GM12878 (cell line): ENCODE data around the gene ZNF30. TPM values are rescaled to one million over a fixed set of nuclear protein-coding genes. Genes with fewer than 3 reads are reported as not detected.

Experiments
- ATAC-seq: fragments of 200-7000 bp; cut with Tn5 transposase; 3 replicates; pipeline ENCODE4 v1.9.1; 2020; ENCODE audit warnings: mild to moderate bottlenecking, moderate library complexity
- BruUV-seq: library from RNA; stranded (reverse); fragments of 400-500 nt; replicated peaks from 2 replicates; lab custom pipeline; 2021; lab: Mats Ljungman, UMichigan
- CTCF ChIA-PET: fragments of 300-600 bp; sonication (Branson Sonifier 250); formaldehyde crosslinking; extraction: SDS; loops from one replicate; lab custom pipeline; 2021; ENCODE audit warnings: inconsistent platforms; lab: Yijun Ruan, JAX
- POLR2A ChIA-PET: fragments of 350-600 bp; formaldehyde crosslinking; extraction: SDS; loops from one replicate; lab custom pipeline; 2021; ENCODE audit warnings: inconsistent platforms; lab: Charles Lee
- RAD21 ChIA-PET: fragments of 300-600 bp; sonication (Branson Sonifier 250); formaldehyde crosslinking; loops from one replicate; lab custom pipeline; 2023; ENCODE audit warnings: antibody characterized with exemption; ENCODE audit not compliant: unreplicated experiment; lab: Charles Lee
- SMC1A ChIA-PET: fragments of 300-600 bp; sonication (Branson Sonifier 250); formaldehyde crosslinking; loops from one replicate; lab custom pipeline; 2023; ENCODE audit not compliant: unreplicated experiment, uncharacterized antibody; lab: Charles Lee
- DNase-seq: peaks from one replicate; pipeline ENCODE4 v3.0.0-alpha.2; 2011; ENCODE audit warnings: low read depth, low spot score
- FAIRE-seq: peaks from 3 replicates; lab custom pipeline; 2011; peaks lifted over from hg19 to GRCh38; lab: Jason Lieb, UNC
- H2AFZ ChIP-seq: 2 replicates; pipeline ENCODE4 v1.6.0; 2011; ENCODE audit warnings: low read depth, low read length, control low read depth; ENCODE audit not compliant: control insufficient read depth
- H3K27ac ChIP-seq: 2 replicates; pipeline ENCODE4 v1.5.1; 2011; ENCODE audit warnings: control low read depth; ENCODE audit not compliant: control insufficient read depth, insufficient read depth
- H3K27me3 ChIP-seq, 2 experiments: replicated peaks in 1 of 2; 2 replicates each; pipeline versions ENCODE4 v1.6.0 to v1.6.1; 2011; ENCODE audit warnings: low read length in 1 of 2; ENCODE audit not compliant: control insufficient read depth in 2 of 2, insufficient read depth in 2 of 2
- H3K36me3 ChIP-seq, 2 experiments: 2 replicates each; pipeline ENCODE4 v1.5.1; 2011; ENCODE audit warnings: low read length in 1 of 2; ENCODE audit not compliant: control insufficient read depth in 2 of 2, insufficient read depth in 2 of 2
- H3K4me1 ChIP-seq: 2 replicates; pipeline ENCODE4 v1.6.1; 2011; ENCODE audit warnings: mild to moderate bottlenecking, low read length, moderate library complexity, mixed read lengths; ENCODE audit not compliant: control insufficient read depth, insufficient read depth
- H3K4me2 ChIP-seq: 2 replicates; pipeline ENCODE4 v1.6.0; 2011; ENCODE audit warnings: control low read depth; ENCODE audit not compliant: control insufficient read depth, insufficient read depth
- H3K4me3 ChIP-seq: fragments of 200-600 bp; sonication (generic); 2 replicates; pipeline ENCODE4 v1.5.1; 2016
- H3K79me2 ChIP-seq: 2 replicates; pipeline ENCODE4 v1.6.0; 2011; ENCODE audit warnings: low read length; ENCODE audit not compliant: control insufficient read depth, insufficient read depth
- H3K9ac ChIP-seq: 2 replicates; pipeline ENCODE4 v1.8.0; 2011; ENCODE audit warnings: low read length, control low read depth, mixed read lengths; ENCODE audit not compliant: control insufficient read depth, insufficient read depth
- H3K9me3 ChIP-seq: replicated peaks from 3 replicates; pipeline ENCODE4 v1.5.1; 2011; ENCODE audit warnings: mild to moderate bottlenecking, low read length; ENCODE audit not compliant: control insufficient read depth, insufficient read depth
- H4K20me1 ChIP-seq: 2 replicates; pipeline ENCODE4 v1.6.0; 2011; ENCODE audit not compliant: control insufficient read depth, insufficient read depth
- ATF7 ChIP-seq: fragments of 450-650 bp; IDR thresholded peaks from 2 replicates; pipeline ENCODE4 v1.6.1; 2016; ENCODE audit warnings: low read depth, mild to moderate bottlenecking
- BCL11A ChIP-seq: IDR thresholded peaks from 2 replicates; pipeline ENCODE4 v1.6.1; 2011; ENCODE audit warnings: low read depth, low read length
- EZH2 ChIP-seq: IDR thresholded peaks from 2 replicates; pipeline ENCODE4 v1.6.1; 2012; ENCODE audit warnings: low read depth, mild to moderate bottlenecking, control low read depth, inconsistent platforms, low read length, borderline replicate concordance; ENCODE audit not compliant: control insufficient read depth
- GATAD2B ChIP-seq: fragments of 450-650 bp; conservative IDR thresholded peaks from 2 replicates; pipeline ENCODE4 v1.6.1; 2017; ENCODE audit warnings: low read depth, mild to moderate bottlenecking, moderate library complexity
- HCFC1 ChIP-seq: fragments of 150-350 bp; IDR thresholded peaks from 2 replicates; pipeline ENCODE4 v1.6.1; 2014; ENCODE audit warnings: low read length
- HDAC6 ChIP-seq: fragments of 200-600 bp; sonication (generic); IDR thresholded peaks from one replicate; pipeline ENCODE4 v1.8.0; 2017; ENCODE audit warnings: antibody characterized with exemption; ENCODE audit not compliant: unreplicated experiment
- PML ChIP-seq: IDR thresholded peaks from 2 replicates; pipeline ENCODE4 v1.6.1; 2012; ENCODE audit warnings: low read length, inconsistent platforms
- SMC3 ChIP-seq: IDR thresholded peaks from 2 replicates; pipeline ENCODE4 v1.6.1; 2011; ENCODE audit warnings: low read length, improper control_type of control experiment, borderline replicate concordance
- WGBS: methylation state at CpG from one replicate; pipeline ENCODE4 v1.1.6; 2016; ENCODE audit warnings: low lambda C conversion rate; ENCODE audit not compliant: insufficient replicate concordance, insufficient coverage; ENCODE audit errors: missing lambda C conversion rate; 5-methylcytosine and 5-hydroxymethylcytosine counted together
- in situ Hi-C: fragments of 300-500 bp; cut with MboI; formaldehyde crosslinking; loops from 9 replicates; pipeline ENCODE4 v1.14.3; 2018; ENCODE audit warnings: mixed read lengths
- intact Hi-C: fragments of 100-400 bp; cut with micrococcal nuclease; formaldehyde crosslinking; loops from one replicate; pipeline ENCODE4 v1.14.2; 2022; ENCODE audit not compliant: unreplicated experiment
- polyA plus RNA-seq, 11 experiments: library from polyadenylated mRNA; depleted of rRNA in 4 of 11; unstranded in 6 of 11; stranded (reverse) in 5 of 11; fragments of >200 nt; fragmentation: Nextera tagmentation in 4 of 11; fragmentation: Illumina TruSeq in 1 of 11; extraction: Ambion mirVana in 4 of 11; extraction: Trizol in 1 of 11; gene quantifications; 1 replicate in 1 of 11; 2 replicates in 10 of 11; pipeline versions ENCODE4 v1.2.1 to v1.2.3, GENCODE V29; 2011 to 2016; ENCODE audit warnings: inconsistent platforms in 2 of 11, missing spikeins in 2 of 11, low read depth in 1 of 11
- total RNA-seq, 4 experiments: library from RNA; depleted of rRNA in 3 of 4; stranded (reverse); fragments of >200 nt in 3 of 4; fragmentation: Illumina TruSeq in 1 of 4; extraction: Trizol in 1 of 4; gene quantifications; 2 replicates each; pipeline versions ENCODE4 v1.2.1 to v1.2.3, GENCODE V29; 2013 to 2021
- TF ChIP-seq, protein P1 (sequence below): IDR thresholded peaks from 2 replicates; pipeline ENCODE4 v1.6.1; 2012; ENCODE audit warnings: improper control_type of control experiment, low read depth, low read length; ENCODE audit not compliant: insufficient replicate concordance
- TF ChIP-seq, protein P2 (sequence below): fragments of 450-650 bp; IDR thresholded peaks from 2 replicates; pipeline ENCODE4 v1.6.1; 2017; ENCODE audit warnings: mild to moderate bottlenecking, low read depth, inconsistent platforms; ENCODE audit not compliant: poor library complexity, severe bottlenecking

The ZNF30 gene
- total and polyA plus RNA-seq, 10 of the 15 experiments (the other 5 are each of a cell fraction or from before 2014, with no cell fraction given): 0.85 to 2.3 (median 1.3) TPM

DNA sequence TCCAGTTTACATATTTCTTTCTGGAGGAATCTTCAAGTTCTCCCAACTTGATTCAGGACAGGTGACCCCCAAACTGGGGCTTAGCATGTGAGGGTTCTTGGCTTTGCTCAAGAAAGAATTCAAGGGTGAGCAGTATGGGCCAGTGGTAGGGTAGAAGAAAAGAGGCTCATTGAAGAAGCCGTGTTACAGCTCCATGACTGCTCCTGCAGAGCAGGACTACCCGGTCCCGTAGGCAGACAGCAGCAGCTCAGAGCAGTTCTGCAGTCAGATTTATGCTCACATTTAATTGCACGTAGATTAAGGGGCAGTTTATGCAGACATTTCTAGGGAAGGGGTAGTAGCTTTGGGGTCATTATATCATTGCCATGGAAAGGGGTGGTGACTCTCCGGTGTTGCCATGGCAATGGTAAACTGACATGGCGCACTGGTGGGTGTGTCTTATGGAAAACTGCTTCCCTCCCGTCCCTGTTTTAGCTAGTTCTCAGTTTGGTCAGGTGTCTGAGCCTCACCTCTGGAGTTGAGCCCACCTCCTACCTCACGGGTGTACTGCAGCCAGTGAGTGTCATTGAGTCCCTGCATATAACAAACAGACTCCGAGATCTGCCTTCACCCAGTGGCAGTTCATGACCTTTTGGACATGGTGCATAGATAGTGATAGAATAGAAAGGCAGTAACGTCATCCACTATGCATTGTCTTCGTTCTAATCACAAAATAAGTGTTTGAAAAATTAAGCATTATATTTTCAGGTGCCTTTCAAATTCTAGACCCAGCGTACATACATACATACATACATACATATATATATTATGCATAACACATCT, 53.3 kb downstream of the ZNF30 start:
- Histone ChIP-seq H4K20me1 (no peaks in the 10 kb centered on the region), H3K4me3 (no peak overlapping the region), H3K9ac (no peak overlapping the region), H3K27ac (no peak overlapping the region), H3K9me3 (no peaks in the 10 kb centered on the region; the same call in 2 of the 3 replicates), H3K4me2 (no peak overlapping the region), H3K4me1 (no peaks in the 10 kb centered on the region), H3K36me3 (no peaks in the 10 kb centered on the region), H3K79me2 (no peaks in the 10 kb centered on the region), H2AFZ (no peak overlapping the region), H3K27me3 (no peaks in the 10 kb centered on the region)
- no peak for DNase-seq
- no TSS peak for BruUV-seq
- ATAC-seq: no peak
- ChIA-PET SMC1A (interaction anchor here (1.1 to 1.4 kb wide), 2 partner anchors 9 to 11 kb away, joined by 3 to 5 read pairs; no protein-coding TSS in a partner anchor), RAD21 (interaction anchor here (0.6 to 1.1 kb wide), 4 partner anchors 9 to 87 kb away, joined by 3 to 4 read pairs (median 3); no protein-coding TSS in a partner anchor), CTCF (interaction anchor here (0.8 kb wide), 2 partner anchors 27 to 162 kb away, joined by 3 to 5 read pairs; no protein-coding TSS in a partner anchor), POLR2A (interaction anchor here (0.5 kb wide), 1 partner anchor 9 kb away, joined by 3 read pairs; no protein-coding TSS in a partner anchor)
- FAIRE-seq: no peak
- intact Hi-C loops: loop anchor here (10.0 kb wide), 1 partner anchor 155 kb away; the partner anchor contains the start of genes FXYD1 and LGI4
- in situ Hi-C loops: loop anchor here (5.0 kb wide), 1 partner anchor 32 kb away; no protein-coding TSS in a partner anchor
- WGBS: 31% methylated on average over 12 of the region's 12 CpGs
- TF ChIP-seq ATF7: no peak
- TF ChIP-seq HDAC6: no peak
- TF ChIP-seq HCFC1: no peak
- no peak for TF ChIP-seq PML
- TF ChIP-seq, protein P1, sequence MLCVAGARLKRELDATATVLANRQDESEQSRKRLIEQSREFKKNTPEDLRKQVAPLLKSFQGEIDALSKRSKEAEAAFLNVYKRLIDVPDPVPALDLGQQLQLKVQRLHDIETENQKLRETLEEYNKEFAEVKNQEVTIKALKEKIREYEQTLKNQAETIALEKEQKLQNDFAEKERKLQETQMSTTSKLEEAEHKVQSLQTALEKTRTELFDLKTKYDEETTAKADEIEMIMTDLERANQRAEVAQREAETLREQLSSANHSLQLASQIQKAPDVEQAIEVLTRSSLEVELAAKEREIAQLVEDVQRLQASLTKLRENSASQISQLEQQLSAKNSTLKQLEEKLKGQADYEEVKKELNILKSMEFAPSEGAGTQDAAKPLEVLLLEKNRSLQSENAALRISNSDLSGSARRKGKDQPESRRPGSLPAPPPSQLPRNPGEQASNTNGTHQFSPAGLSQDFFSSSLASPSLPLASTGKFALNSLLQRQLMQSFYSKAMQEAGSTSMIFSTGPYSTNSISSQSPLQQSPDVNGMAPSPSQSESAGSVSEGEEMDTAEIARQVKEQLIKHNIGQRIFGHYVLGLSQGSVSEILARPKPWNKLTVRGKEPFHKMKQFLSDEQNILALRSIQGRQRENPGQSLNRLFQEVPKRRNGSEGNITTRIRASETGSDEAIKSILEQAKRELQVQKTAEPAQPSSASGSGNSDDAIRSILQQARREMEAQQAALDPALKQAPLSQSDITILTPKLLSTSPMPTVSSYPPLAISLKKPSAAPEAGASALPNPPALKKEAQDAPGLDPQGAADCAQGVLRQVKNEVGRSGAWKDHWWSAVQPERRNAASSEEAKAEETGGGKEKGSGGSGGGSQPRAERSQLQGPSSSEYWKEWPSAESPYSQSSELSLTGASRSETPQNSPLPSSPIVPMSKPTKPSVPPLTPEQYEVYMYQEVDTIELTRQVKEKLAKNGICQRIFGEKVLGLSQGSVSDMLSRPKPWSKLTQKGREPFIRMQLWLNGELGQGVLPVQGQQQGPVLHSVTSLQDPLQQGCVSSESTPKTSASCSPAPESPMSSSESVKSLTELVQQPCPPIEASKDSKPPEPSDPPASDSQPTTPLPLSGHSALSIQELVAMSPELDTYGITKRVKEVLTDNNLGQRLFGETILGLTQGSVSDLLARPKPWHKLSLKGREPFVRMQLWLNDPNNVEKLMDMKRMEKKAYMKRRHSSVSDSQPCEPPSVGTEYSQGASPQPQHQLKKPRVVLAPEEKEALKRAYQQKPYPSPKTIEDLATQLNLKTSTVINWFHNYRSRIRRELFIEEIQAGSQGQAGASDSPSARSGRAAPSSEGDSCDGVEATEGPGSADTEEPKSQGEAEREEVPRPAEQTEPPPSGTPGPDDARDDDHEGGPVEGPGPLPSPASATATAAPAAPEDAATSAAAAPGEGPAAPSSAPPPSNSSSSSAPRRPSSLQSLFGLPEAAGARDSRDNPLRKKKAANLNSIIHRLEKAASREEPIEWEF: no peak
- no peak for TF ChIP-seq EZH2
- TF ChIP-seq BCL11A: no peak
- TF ChIP-seq GATAD2B: no peak
- TF ChIP-seq, protein P2, sequence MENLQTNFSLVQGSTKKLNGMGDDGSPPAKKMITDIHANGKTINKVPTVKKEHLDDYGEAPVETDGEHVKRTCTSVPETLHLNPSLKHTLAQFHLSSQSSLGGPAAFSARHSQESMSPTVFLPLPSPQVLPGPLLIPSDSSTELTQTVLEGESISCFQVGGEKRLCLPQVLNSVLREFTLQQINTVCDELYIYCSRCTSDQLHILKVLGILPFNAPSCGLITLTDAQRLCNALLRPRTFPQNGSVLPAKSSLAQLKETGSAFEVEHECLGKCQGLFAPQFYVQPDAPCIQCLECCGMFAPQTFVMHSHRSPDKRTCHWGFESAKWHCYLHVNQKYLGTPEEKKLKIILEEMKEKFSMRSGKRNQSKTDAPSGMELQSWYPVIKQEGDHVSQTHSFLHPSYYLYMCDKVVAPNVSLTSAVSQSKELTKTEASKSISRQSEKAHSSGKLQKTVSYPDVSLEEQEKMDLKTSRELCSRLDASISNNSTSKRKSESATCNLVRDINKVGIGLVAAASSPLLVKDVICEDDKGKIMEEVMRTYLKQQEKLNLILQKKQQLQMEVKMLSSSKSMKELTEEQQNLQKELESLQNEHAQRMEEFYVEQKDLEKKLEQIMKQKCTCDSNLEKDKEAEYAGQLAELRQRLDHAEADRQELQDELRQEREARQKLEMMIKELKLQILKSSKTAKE: no peak
- no peak for TF ChIP-seq SMC3
